Neural crest cell (in vitro differentiated cells): Measurements from ENCODE around the gene MAML3. TPM values are rescaled to one million over a fixed set of nuclear protein-coding genes. Genes with fewer than 3 reads are reported as not detected.

ENCODE experiments used
- DNase-seq: peaks from one replicate; pipeline ENCODE4 v3.0.0; 2021; ENCODE audit warnings: low read depth, mixed read lengths, low spot score
- H3K27ac Mint-ChIP-seq: one replicate; pipeline ENCODE4 v1.8.0; 2021; ENCODE audit warnings: mild to moderate bottlenecking, mixed read lengths; ENCODE audit not compliant: unreplicated experiment
- H3K27me3 Mint-ChIP-seq: 2 replicates; pipeline ENCODE4 v1.8.0; 2021; ENCODE audit warnings: low read depth, mild to moderate bottlenecking, mixed read lengths
- H3K36me3 Mint-ChIP-seq: 2 replicates; pipeline ENCODE4 v1.8.0; 2021; ENCODE audit warnings: low read depth, mild to moderate bottlenecking, mixed read lengths
- H3K4me1 Mint-ChIP-seq: 2 replicates; pipeline ENCODE4 v1.8.0; 2021; ENCODE audit warnings: mixed read lengths
- H3K4me3 Mint-ChIP-seq: one replicate; pipeline ENCODE4 v1.8.0; 2021; ENCODE audit warnings: mild to moderate bottlenecking, mixed read lengths
- H3K9me3 Mint-ChIP-seq: 2 replicates; pipeline ENCODE4 v1.8.0; 2021; ENCODE audit warnings: mixed read lengths
- CTCF ChIP-seq: fragments of 200-600 bp; sonication (generic); conservative IDR thresholded peaks from 2 replicates; pipeline ENCODE4 v1.5.0; 2021; ENCODE audit warnings: antibody characterized with exemption, mild to moderate bottlenecking
- total RNA-seq: library from RNA; stranded (reverse); gene quantifications from 2 replicates; pipeline ENCODE4 v1.2.1, GENCODE V29; 2021

MAML3 gene
- total RNA-seq, 1 donor from 2014 or later, result 21.8 TPM

GRCh38 chr4:139746431-139747171, 407.4 kb downstream of the MAML3 start:
- no peak for TF ChIP-seq CTCF
- Mint-ChIP-seq H3K36me3 (peaks cover 3% of the 10 kb centered on the region), H3K27ac (peak overlapping the region; percentile 87), H3K9me3 (no peaks in the 10 kb centered on the region), H3K4me3 (peak overlapping the region; percentile 29), H3K27me3 (no peaks in the 10 kb centered on the region), H3K4me1 (peaks cover 67% of the 10 kb centered on the region)
- DNase-seq, result no peak

GRCh38 chr4:139745111-139745639, 408.8 kb downstream of the MAML3 start:
- no peaks in the 10 kb centered on the region for H3K9me3 Mint-ChIP-seq
- no peak overlapping the region for H3K4me3 Mint-ChIP-seq
- no peak for TF ChIP-seq CTCF
- H3K27ac Mint-ChIP-seq, result peak overlapping the region; percentile 38
- no peaks in the 10 kb centered on the region for H3K27me3 Mint-ChIP-seq
- DNase-seq, result no peak
- peaks cover 3% of the 10 kb centered on the region for H3K36me3 Mint-ChIP-seq
- H3K4me1 Mint-ChIP-seq, result peaks cover 67% of the 10 kb centered on the region

GRCh38 chr4:139744232-139744631, 409.8 kb downstream of the MAML3 start:
- Mint-ChIP-seq H3K27me3 (no peaks in the 10 kb centered on the region), H3K27ac (no peak overlapping the region), H3K9me3 (no peaks in the 10 kb centered on the region), H3K4me3 (no peak overlapping the region), H3K4me1 (peaks cover 62% of the 10 kb centered on the region), H3K36me3 (peaks cover 3% of the 10 kb centered on the region)
- TF ChIP-seq CTCF, result no peak
- DNase-seq, result no peak

- H3K36me3 Mint-ChIP-seq, result peaks cover 3% of the 10 kb centered on the region
- H3K4me3 Mint-ChIP-seq, result no peak overlapping the region
Observed at GRCh38 chr4:139743027-139743426, 411.0 kb downstream of the MAML3 start.

GRCh38 chr4:139740531-139741041, 413.4 kb downstream of the MAML3 start:
- no peak for TF ChIP-seq CTCF
- Mint-ChIP-seq H3K4me1 (peaks cover 65% of the 10 kb centered on the region), H3K36me3 (peaks cover 3% of the 10 kb centered on the region), H3K27me3 (no peaks in the 10 kb centered on the region), H3K9me3 (no peaks in the 10 kb centered on the region), H3K27ac (peak overlapping the region; percentile 1), H3K4me3 (peak overlapping the region; percentile 15)
- no peak for DNase-seq

More at GRCh38 chr4:139743027-139743426, 411.0 kb downstream of the MAML3 start:
- peaks cover 60% of the 10 kb centered on the region for H3K4me1 Mint-ChIP-seq
- no peaks in the 10 kb centered on the region for H3K9me3 Mint-ChIP-seq
- H3K27me3 Mint-ChIP-seq, result no peaks in the 10 kb centered on the region
- no peak overlapping the region for H3K27ac Mint-ChIP-seq
- no peak for DNase-seq
- TF ChIP-seq CTCF, result no peak
